Fibroblast of lung (primary cell): ENCODE measurements around the gene C10orf62. TPM values are rescaled to one million over a fixed set of nuclear protein-coding genes. Genes with fewer than 3 reads are reported as not detected.
"Not testable (repeated sequence)": the region's sequence is repeated elsewhere in the genome, so short reads cannot be mapped to it uniquely, and the experiment has no call there.

ENCODE experiments used
- DNase-seq, 2 donors: peaks; one replicate each; pipeline versions ENCODE4 v3.0.0 to v3.0.0-alpha.2; 2010; ENCODE audit warnings: low read depth in 2 of 2
- H2AFZ ChIP-seq: 2 replicates; pipeline ENCODE4 v1.5.1; 2012; ENCODE audit warnings: low read length, control low read depth, inconsistent platforms
- H3K27ac ChIP-seq: 2 replicates; pipeline ENCODE4 v1.5.1; 2011; ENCODE audit warnings: low read length, control low read depth; ENCODE audit not compliant: insufficient read depth
- H3K27me3 ChIP-seq: 2 replicates; pipeline ENCODE4 v1.5.1; 2011; ENCODE audit warnings: mild to moderate bottlenecking, low read length; ENCODE audit not compliant: control insufficient read depth, insufficient read depth
- H3K36me3 ChIP-seq: 2 replicates; pipeline ENCODE4 v1.5.1; 2011; ENCODE audit warnings: low read length; ENCODE audit not compliant: control insufficient read depth, insufficient read depth
- H3K4me1 ChIP-seq: 2 replicates; pipeline ENCODE4 v1.5.1; 2011; ENCODE audit warnings: low read length; ENCODE audit not compliant: control insufficient read depth, insufficient read depth; ENCODE audit errors: extremely low read depth
- H3K4me2 ChIP-seq: 2 replicates; pipeline ENCODE4 v1.5.1; 2011; ENCODE audit warnings: low read length, control low read depth; ENCODE audit not compliant: insufficient read depth; ENCODE audit errors: extremely low read depth
- H3K4me3 ChIP-seq, 4 experiments: fragments of 200-600 bp in 1 of 4; sonication (generic) in 1 of 4; replicated peaks in 1 of 4; 2 replicates each; pipeline ENCODE4 v1.5.1; 2011 to 2016; ENCODE audit warnings: low read length in 4 of 4, low read depth in 3 of 4, mild to moderate bottlenecking in 3 of 4, control low read depth in 2 of 4, inconsistent platforms in 1 of 4, mixed read lengths in 1 of 4; ENCODE audit not compliant: insufficient read depth in 1 of 4; ENCODE audit errors: control extremely low read depth in 1 of 4
- H3K79me2 ChIP-seq: 2 replicates; pipeline ENCODE4 v1.5.1; 2012; ENCODE audit warnings: mild to moderate bottlenecking, low read length, inconsistent platforms; ENCODE audit not compliant: control insufficient read depth, insufficient read depth
- H3K9ac ChIP-seq: 2 replicates; pipeline ENCODE4 v1.5.1; 2011; ENCODE audit warnings: mild to moderate bottlenecking, low read length, control low read depth; ENCODE audit not compliant: insufficient read depth
- H3K9me3 ChIP-seq: 2 replicates; pipeline ENCODE4 v1.5.1; 2012; ENCODE audit warnings: low read depth, low read length; ENCODE audit not compliant: control insufficient read depth, insufficient read depth
- H4K20me1 ChIP-seq: 2 replicates; pipeline ENCODE4 v1.5.1; 2011; ENCODE audit warnings: low read length; ENCODE audit not compliant: control insufficient read depth, insufficient read depth; ENCODE audit errors: extremely low read depth
- EZH2 ChIP-seq: IDR thresholded peaks from 2 replicates; pipeline ENCODE4 v1.5.1; 2012; ENCODE audit warnings: low read length, control low read depth, mild to moderate bottlenecking; ENCODE audit errors: missing control alignments
- polyA plus RNA-seq, 2 donors: library from polyadenylated mRNA; depleted of rRNA in 1 of 2; stranded (reverse) in 1 of 2; unstranded in 1 of 2; fragments of >200 nt; gene quantifications; 2 replicates each; pipeline ENCODE4 v1.2.1, GENCODE V29; 2011 to 2012; ENCODE audit warnings: missing spikeins in 1 of 2
- total RNA-seq: library from RNA; depleted of rRNA; stranded (reverse); fragments of >200 nt; gene quantifications from 2 replicates; pipeline ENCODE4 v1.2.1, GENCODE V29; 2014
- TF ChIP-seq, protein P1 (sequence below), 2 donors: IDR thresholded peaks in 1 of 2; conservative IDR thresholded peaks in 1 of 2; 1 replicate in 1 of 2; 2 replicates in 1 of 2; pipeline ENCODE4 v1.5.1; 2011 to 2012; ENCODE audit warnings: low read length in 2 of 2, control low read depth in 1 of 2, inconsistent platforms in 1 of 2, low read depth in 1 of 2, mild to moderate bottlenecking in 1 of 2

Gene C10orf62
- total and polyA plus RNA-seq, 2 donors (not counting 1 experiment from before 2014, with no cell fraction given) = not detected

DNA sequence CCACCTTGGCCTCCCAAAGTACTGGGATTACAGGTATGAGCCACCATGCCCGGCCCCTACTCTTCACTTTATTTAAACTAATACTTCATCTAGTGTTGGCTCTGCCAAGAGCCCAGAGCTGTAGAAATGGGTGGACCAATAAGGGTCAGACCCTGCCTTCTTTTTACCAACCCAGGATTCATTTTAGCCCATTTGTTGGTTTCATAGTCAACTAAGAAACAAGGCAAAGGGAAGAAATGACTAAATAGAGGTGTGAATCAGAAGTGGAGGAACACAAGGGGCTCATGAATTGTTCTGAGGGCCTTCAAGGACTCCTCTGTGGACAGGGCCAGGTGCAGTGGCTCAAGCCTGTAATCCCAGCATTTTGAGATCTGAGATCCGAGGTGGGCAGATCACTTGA, 15.8 kb upstream of the C10orf62 start:
- no peak for DNase-seq
- Histone ChIP-seq H3K9me3 (no peaks in the 10 kb centered on the region), H3K79me2 (no peaks in the 10 kb centered on the region), H3K4me1 (peaks cover 3% of the 10 kb centered on the region), H3K27me3 (no peaks in the 10 kb centered on the region), H3K4me3 (no peak overlapping the region), H3K4me2 (no peak overlapping the region), H3K9ac (no peak overlapping the region), H2AFZ (no peak overlapping the region), H3K27ac (no peak overlapping the region), H4K20me1 (no peaks in the 10 kb centered on the region), H3K36me3 (peaks cover 3% of the 10 kb centered on the region)
- no peak for TF ChIP-seq EZH2
- TF ChIP-seq, protein P1, sequence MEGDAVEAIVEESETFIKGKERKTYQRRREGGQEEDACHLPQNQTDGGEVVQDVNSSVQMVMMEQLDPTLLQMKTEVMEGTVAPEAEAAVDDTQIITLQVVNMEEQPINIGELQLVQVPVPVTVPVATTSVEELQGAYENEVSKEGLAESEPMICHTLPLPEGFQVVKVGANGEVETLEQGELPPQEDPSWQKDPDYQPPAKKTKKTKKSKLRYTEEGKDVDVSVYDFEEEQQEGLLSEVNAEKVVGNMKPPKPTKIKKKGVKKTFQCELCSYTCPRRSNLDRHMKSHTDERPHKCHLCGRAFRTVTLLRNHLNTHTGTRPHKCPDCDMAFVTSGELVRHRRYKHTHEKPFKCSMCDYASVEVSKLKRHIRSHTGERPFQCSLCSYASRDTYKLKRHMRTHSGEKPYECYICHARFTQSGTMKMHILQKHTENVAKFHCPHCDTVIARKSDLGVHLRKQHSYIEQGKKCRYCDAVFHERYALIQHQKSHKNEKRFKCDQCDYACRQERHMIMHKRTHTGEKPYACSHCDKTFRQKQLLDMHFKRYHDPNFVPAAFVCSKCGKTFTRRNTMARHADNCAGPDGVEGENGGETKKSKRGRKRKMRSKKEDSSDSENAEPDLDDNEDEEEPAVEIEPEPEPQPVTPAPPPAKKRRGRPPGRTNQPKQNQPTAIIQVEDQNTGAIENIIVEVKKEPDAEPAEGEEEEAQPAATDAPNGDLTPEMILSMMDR (conservative IDR thresholded peaks at IDR 0.05 in 1 of 2, IDR thresholded peaks at IDR 0.05 in 1 of 2; ENCODE audit: low read depth in 1 of 2, low read length in 2 of 2) = no peak

DNA sequence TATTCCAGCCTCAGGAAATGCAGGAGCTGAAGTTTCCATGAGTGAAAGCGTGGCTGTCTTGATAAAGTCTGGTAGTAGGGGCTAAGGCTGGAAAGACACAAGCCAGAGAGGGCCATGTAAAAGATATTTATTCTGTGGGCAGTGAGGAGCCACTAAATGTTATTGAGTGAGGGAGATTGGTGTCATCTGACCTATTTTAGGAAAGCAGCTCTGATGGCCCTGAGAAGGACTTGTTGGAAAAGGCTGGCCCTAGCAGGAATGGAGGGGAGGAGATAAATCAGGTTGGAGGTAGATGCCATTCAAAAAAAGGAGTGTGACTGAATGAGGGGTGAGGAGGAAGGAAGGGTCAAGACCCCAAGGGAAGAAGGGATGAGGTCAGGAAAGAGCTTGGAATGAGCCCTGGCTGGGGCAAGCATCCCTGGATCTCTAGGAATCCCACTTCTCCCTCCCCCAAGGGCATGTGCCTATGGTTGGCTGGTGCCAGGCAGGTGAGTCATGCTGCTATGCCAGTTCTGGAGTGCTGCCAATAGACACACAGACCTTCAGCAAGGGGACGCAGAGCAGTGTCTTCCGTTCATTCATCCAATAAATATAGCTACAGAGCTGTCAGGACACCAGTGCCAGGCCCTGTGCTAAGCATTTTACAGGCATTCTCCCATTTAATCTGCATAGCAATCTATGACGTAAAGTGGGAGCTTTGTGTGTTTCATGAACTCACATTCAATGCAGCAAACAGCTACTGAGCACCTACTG, 15.0 kb upstream of the C10orf62 start:
- Histone ChIP-seq H3K9ac (no peak overlapping the region), H3K4me2 (no peak overlapping the region), H3K9me3 (no peaks in the 10 kb centered on the region), H3K27ac (no peak overlapping the region), H3K79me2 (no peaks in the 10 kb centered on the region), H4K20me1 (no peaks in the 10 kb centered on the region), H3K36me3 (peaks cover 1% of the 10 kb centered on the region), H3K4me3 (no peak overlapping the region), H3K4me1 (peaks cover 3% of the 10 kb centered on the region), H2AFZ (no peak overlapping the region), H3K27me3 (no peaks in the 10 kb centered on the region)
- no peak for TF ChIP-seq EZH2
- TF ChIP-seq, protein P1 (conservative IDR thresholded peaks at IDR 0.05 in 1 of 2, IDR thresholded peaks at IDR 0.05 in 1 of 2; ENCODE audit: low read depth in 1 of 2, low read length in 2 of 2) = no peak
- peak; percentile 52 to 68 for DNase-seq

DNA sequence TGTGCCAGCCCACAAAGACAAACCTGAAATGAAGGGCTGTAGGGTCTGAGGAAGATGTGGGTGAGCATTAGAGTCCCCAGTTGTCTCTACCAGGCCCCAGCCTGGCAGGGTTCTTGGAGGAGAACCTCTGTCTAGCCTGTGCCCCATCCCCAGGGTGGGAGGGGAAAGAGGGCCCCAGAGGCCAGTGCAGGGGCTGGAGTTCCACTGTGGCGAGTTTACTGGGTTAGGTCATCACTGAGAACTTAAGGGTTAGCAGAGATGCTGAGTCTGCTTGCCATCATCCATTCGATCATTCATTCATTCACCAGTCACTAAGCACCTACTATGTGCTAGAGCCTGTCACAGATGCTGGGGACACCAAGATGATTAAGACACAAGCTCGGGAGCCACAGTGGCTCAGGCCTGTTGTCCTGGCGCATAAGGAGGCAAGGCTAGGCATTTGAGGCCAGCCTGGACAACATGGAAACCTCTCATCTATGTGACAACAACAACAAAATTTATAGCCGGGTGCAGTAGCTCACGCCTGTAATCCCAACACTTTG, 14.3 kb upstream of the C10orf62 start:
- Histone ChIP-seq H3K27ac (no peak overlapping the region), H3K27me3 (no peaks in the 10 kb centered on the region), H3K4me1 (peaks cover 3% of the 10 kb centered on the region), H3K79me2 (no peaks in the 10 kb centered on the region), H3K9me3 (no peaks in the 10 kb centered on the region), H2AFZ (no peak overlapping the region), H3K4me3 (no peak overlapping the region), H3K36me3 (peaks cover 1% of the 10 kb centered on the region), H3K4me2 (no peak overlapping the region), H3K9ac (no peak overlapping the region), H4K20me1 (no peaks in the 10 kb centered on the region)
- TF ChIP-seq EZH2 = no peak
- TF ChIP-seq, protein P1 (conservative IDR thresholded peaks at IDR 0.05 in 1 of 2, IDR thresholded peaks at IDR 0.05 in 1 of 2; ENCODE audit: low read depth in 1 of 2, low read length in 2 of 2) = no peak
- DNase-seq = no peak

DNA sequence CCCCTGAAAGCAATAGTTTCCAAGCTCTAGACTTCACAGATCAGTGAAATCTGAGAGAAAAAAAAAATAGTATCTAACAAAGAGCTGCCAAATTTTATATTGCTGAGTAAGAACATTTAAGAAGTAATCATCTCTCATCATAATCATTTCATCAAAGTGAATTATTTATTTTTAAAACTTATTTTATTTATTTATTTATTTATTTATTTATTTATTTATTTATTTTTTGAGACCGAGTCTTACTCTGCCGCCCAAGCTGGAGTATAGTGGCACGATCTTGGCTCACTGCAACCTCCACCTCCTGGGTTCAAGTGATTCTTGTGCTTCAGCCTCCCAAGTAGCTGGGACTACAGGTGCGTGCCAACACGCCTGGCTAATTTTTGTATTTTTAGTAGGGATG, 13.0 kb upstream of the C10orf62 start:
- H3K4me3 ChIP-seq, H3K4me1 ChIP-seq, H2AFZ ChIP-seq, H3K79me2 ChIP-seq, H3K9ac ChIP-seq, H4K20me1 ChIP-seq, H3K9me3 ChIP-seq, H3K4me2 ChIP-seq, DNase-seq, H3K27me3 ChIP-seq, H3K36me3 ChIP-seq, H3K27ac ChIP-seq: not testable (repeated sequence)
